Neuronal stem cell (in vitro differentiated cells): ENCODE data around the gene ABO. TPM values are rescaled to one million over a fixed set of nuclear protein-coding genes. Genes with fewer than 3 reads are reported as not detected.

ENCODE experiments used
- DNase-seq: peaks from one replicate; pipeline ENCODE4 v3.0.0-alpha.2; 2013; ENCODE audit warnings: low spot score
- H2AFZ ChIP-seq: one replicate; pipeline ENCODE4 v1.6.1; 2013; ENCODE audit warnings: mild to moderate bottlenecking, low read length, inconsistent platforms
- H2AK5ac ChIP-seq: 2 replicates; pipeline ENCODE4 v1.6.1; 2013; ENCODE audit warnings: low read depth, mild to moderate bottlenecking, inconsistent platforms, low read length, moderate library complexity, mixed read lengths
- H2BK120ac ChIP-seq: 2 replicates; pipeline ENCODE4 v1.6.1; 2013; ENCODE audit warnings: low read depth, mild to moderate bottlenecking, inconsistent platforms, low read length, moderate library complexity, mixed read lengths
- H2BK12ac ChIP-seq: one replicate; pipeline ENCODE4 v1.6.1; 2013; ENCODE audit warnings: low read length, inconsistent platforms
- H2BK15ac ChIP-seq: 2 replicates; pipeline ENCODE4 v1.6.1; 2013; ENCODE audit warnings: mild to moderate bottlenecking, low read length, inconsistent platforms, mixed read lengths
- H2BK5ac ChIP-seq: one replicate; pipeline ENCODE4 v1.6.1; 2013; ENCODE audit warnings: inconsistent platforms, mild to moderate bottlenecking, low read length, moderate library complexity
- H3K14ac ChIP-seq: one replicate; pipeline ENCODE4 v1.6.1; 2013; ENCODE audit warnings: low read length, inconsistent platforms
- H3K18ac ChIP-seq: 2 replicates; pipeline ENCODE4 v1.6.1; 2013; ENCODE audit warnings: low read length, inconsistent platforms
- H3K23ac ChIP-seq: 2 replicates; pipeline ENCODE4 v1.6.1; 2013; ENCODE audit warnings: low read depth, mild to moderate bottlenecking, mixed read lengths, low read length, inconsistent platforms; ENCODE audit not compliant: poor library complexity
- H3K27ac ChIP-seq: replicated peaks from 3 replicates; pipeline ENCODE4 v1.5.1; 2013; ENCODE audit warnings: low read length, inconsistent platforms
- H3K27me3 ChIP-seq, 3 experiments: 2 replicates each; pipeline ENCODE4 v1.6.1; 2013; ENCODE audit warnings: low read length in 3 of 3, mild to moderate bottlenecking in 2 of 3, inconsistent platforms in 1 of 3, low read depth in 1 of 3, mixed read lengths in 1 of 3, moderate library complexity in 1 of 3; ENCODE audit not compliant: control insufficient read depth in 3 of 3, insufficient read depth in 3 of 3
- H3K36me3 ChIP-seq, 2 donors: replicated peaks in 1 of 2; 2 replicates each; pipeline ENCODE4 v1.6.1; 2013; ENCODE audit warnings: low read length in 2 of 2; ENCODE audit not compliant: control insufficient read depth in 2 of 2, insufficient read depth in 2 of 2
- H3K4ac ChIP-seq: 2 replicates; pipeline ENCODE4 v1.6.1; 2013; ENCODE audit warnings: inconsistent platforms, mild to moderate bottlenecking, low read length, moderate library complexity
- H3K4me1 ChIP-seq, 2 donors: 1 replicate in 1 of 2; 2 replicates in 1 of 2; pipeline ENCODE4 v1.6.1; 2013; ENCODE audit warnings: low read length in 2 of 2, low read depth in 1 of 2; ENCODE audit not compliant: control insufficient read depth in 2 of 2, insufficient read depth in 1 of 2
- H3K4me2 ChIP-seq: one replicate; pipeline ENCODE4 v1.6.1; 2013; ENCODE audit warnings: mild to moderate bottlenecking, low read length, inconsistent platforms; ENCODE audit not compliant: insufficient read depth, poor library complexity, severe bottlenecking
- H3K4me3 ChIP-seq, 2 donors: 2 replicates each; pipeline ENCODE4 v1.5.1; 2013; ENCODE audit warnings: low read length in 2 of 2, mild to moderate bottlenecking in 2 of 2, inconsistent platforms in 1 of 2, moderate library complexity in 1 of 2
- H3K79me1 ChIP-seq: one replicate; pipeline ENCODE4 v1.6.1; 2013; ENCODE audit warnings: low read depth, mild to moderate bottlenecking, inconsistent platforms, low read length, moderate library complexity
- H3K9ac ChIP-seq: one replicate; pipeline ENCODE4 v1.6.1; 2013; ENCODE audit warnings: mild to moderate bottlenecking, low read depth, low read length, inconsistent platforms; ENCODE audit not compliant: poor library complexity
- H3K9me3 ChIP-seq, 2 donors: replicated peaks in 1 of 2; 2 replicates each; pipeline versions ENCODE3 to v1.6.1; 2013; ENCODE audit warnings: low read length in 2 of 2, mild to moderate bottlenecking in 2 of 2, inconsistent platforms in 1 of 2, low read depth in 1 of 2, mixed read lengths in 1 of 2, moderate library complexity in 1 of 2; ENCODE audit not compliant: control insufficient read depth in 2 of 2, insufficient read depth in 1 of 2
- H4K8ac ChIP-seq: one replicate; pipeline ENCODE4 v1.6.1; 2013; ENCODE audit warnings: low read depth, mild to moderate bottlenecking, inconsistent platforms, low read length, moderate library complexity
- H4K91ac ChIP-seq: one replicate; pipeline ENCODE4 v1.6.1; 2013; ENCODE audit warnings: low read length, low read depth, mild to moderate bottlenecking, inconsistent platforms; ENCODE audit not compliant: poor library complexity
- WGBS, 2 donors: extraction: QIAGEN DNeasy Blood & Tissue Kit; methylation state at CpG; one replicate each; pipeline ENCODE4 v1.1.7; 2013; ENCODE audit warnings: missing lambda C conversion rate in 2 of 2, mixed read lengths in 1 of 2; ENCODE audit not compliant: insufficient read length in 2 of 2, insufficient replicate concordance in 1 of 2; ENCODE audit errors: extremely low coverage in 2 of 2; 5-methylcytosine and 5-hydroxymethylcytosine counted together
- polyA plus RNA-seq, 2 experiments: library from polyadenylated mRNA; stranded (reverse); fragments of 200-250 nt; gene quantifications; one replicate each; pipeline ENCODE4 v1.2.3, GENCODE V29; 2013

ABO gene
- 0.06 TPM for polyA plus RNA-seq (2013, experiment 1 of 2)
- 0.03 TPM for polyA plus RNA-seq (2013, experiment 2 of 2)

GRCh38 chr9:133275105-133276000, at the start of gene ABO:
TSS of gene ABO (minus strand) at chr9:133275201.
- Histone ChIP-seq H3K18ac (peak within 1 kb of the TSS; percentile 87), H3K4me3 (peak within 1 kb of the TSS in 1 of 2 donors; percentile 57), H3K79me1 (no peaks in the 10 kb centered on the region), H4K8ac (peak within 1 kb of the TSS; percentile 3), H3K4me1 (no peaks in the 10 kb centered on the region), H2BK5ac (peak within 1 kb of the TSS; percentile 39), H3K23ac (peak within 1 kb of the TSS; percentile 93), H2AFZ (peak within 1 kb of the TSS; percentile 87), H2BK15ac (peak within 1 kb of the TSS; percentile 67), H3K14ac (no peak within 1 kb of the TSS), H3K9me3 (peaks cover 8 to 18% of the 10 kb centered on the region in 2 donors), H3K4ac (peak within 1 kb of the TSS; percentile 23), H3K27ac (no peak within 1 kb of the TSS), H3K9ac (no peak within 1 kb of the TSS), H2BK12ac (peak within 1 kb of the TSS; percentile 41), H4K91ac (no peak within 1 kb of the TSS), H3K36me3 (no peaks in the 10 kb centered on the region), H3K27me3 (peaks cover 19 to 91% (median 57%) of the 10 kb centered on the region in 3 experiments), H3K4me2 (peak within 1 kb of the TSS; percentile 73), H2AK5ac (peak within 1 kb of the TSS; percentile 63), H2BK120ac (peak within 1 kb of the TSS; percentile 61)
- DNase-seq, result no peak
- WGBS, 2 donors, result no CpG with 5 or more reads among the region's 110 CpGs

- Histone ChIP-seq H2BK15ac (no peak overlapping the region), H3K4me1 (no peaks in the 10 kb centered on the region), H2BK120ac (no peak overlapping the region), H3K4me2 (no peak overlapping the region), H3K23ac (peak overlapping the region; percentile 46), H3K9me3 (peaks cover 7 to 8% of the 10 kb centered on the region in 2 donors), H4K91ac (no peak overlapping the region), H3K4me3 (peak overlapping the region in 1 of 2 donors; percentile 23), H3K18ac (peak overlapping the region; percentile 13), H2BK12ac (no peak overlapping the region), H4K8ac (no peak overlapping the region), H2BK5ac (no peak overlapping the region), H3K14ac (no peak overlapping the region), H3K27ac (no peak overlapping the region), H3K36me3 (no peaks in the 10 kb centered on the region), H2AK5ac (no peak overlapping the region), H3K27me3 (no peaks in the 10 kb centered on the region), H3K9ac (no peak overlapping the region), H3K4ac (no peak overlapping the region), H3K79me1 (no peaks in the 10 kb centered on the region), H2AFZ (no peak overlapping the region)
- no peak for DNase-seq
- no CpG with 5 or more reads among the region's 13 CpGs for WGBS, 2 donors
These were observed 49.1 kb upstream of the ABO start for GRCh38 chr9:133323991-133324703.

- no peak overlapping the region for H2BK15ac ChIP-seq
- no peaks in the 10 kb centered on the region for H3K27me3 ChIP-seq
- H2BK12ac ChIP-seq, result no peak overlapping the region
- H3K4ac ChIP-seq, result no peak overlapping the region
- H3K4me3 ChIP-seq, result no peak overlapping the region
- no peak overlapping the region for H2AFZ ChIP-seq
- no peak overlapping the region for H3K4me2 ChIP-seq
- no peak overlapping the region for H3K23ac ChIP-seq
- WGBS, 2 donors, result no CpG with 5 or more reads among the region's 10 CpGs
- H4K91ac ChIP-seq, result no peak overlapping the region
- no peak for DNase-seq
- no peaks in the 10 kb centered on the region for H3K4me1 ChIP-seq
- no peak overlapping the region for H3K14ac ChIP-seq
- no peak overlapping the region for H3K18ac ChIP-seq
- no peak overlapping the region for H4K8ac ChIP-seq
- no peaks in the 10 kb centered on the region for H3K36me3 ChIP-seq
- no peaks in the 10 kb centered on the region for H3K79me1 ChIP-seq
- H2AK5ac ChIP-seq, result no peak overlapping the region
- no peak overlapping the region for H3K9ac ChIP-seq
- no peak overlapping the region for H2BK5ac ChIP-seq
- H3K27ac ChIP-seq, result no peak overlapping the region
- H2BK120ac ChIP-seq, result no peak overlapping the region
- H3K9me3 ChIP-seq, result peaks cover 7 to 8% of the 10 kb centered on the region in 2 donors
These were observed 48.2 kb upstream of the ABO start for GRCh38 chr9:133323211-133323610.

- no peaks in the 10 kb centered on the region for H3K36me3 ChIP-seq
- peaks cover 6 to 8% of the 10 kb centered on the region in 2 donors for H3K9me3 ChIP-seq
- H4K91ac ChIP-seq, result no peak overlapping the region
- no peak overlapping the region for H2BK5ac ChIP-seq
- no peak overlapping the region for H2BK12ac ChIP-seq
- H3K79me1 ChIP-seq, result no peaks in the 10 kb centered on the region
- H2BK120ac ChIP-seq, result no peak overlapping the region
- peak overlapping the region; percentile 61 for H2AK5ac ChIP-seq
- H4K8ac ChIP-seq, result no peak overlapping the region
- H3K9ac ChIP-seq, result peak overlapping the region; percentile 63
- DNase-seq, result no peak
- peak overlapping the region; percentile 57 for H3K18ac ChIP-seq
- H3K4me2 ChIP-seq, result no peak overlapping the region
- H3K4me1 ChIP-seq, result no peaks in the 10 kb centered on the region
- H2AFZ ChIP-seq, result no peak overlapping the region
- H3K14ac ChIP-seq, result no peak overlapping the region
- no peak overlapping the region for H3K23ac ChIP-seq
- no peak overlapping the region for H2BK15ac ChIP-seq
- no peaks in the 10 kb centered on the region for H3K27me3 ChIP-seq
- peak overlapping the region in 1 of 2 donors; percentile 58 for H3K4me3 ChIP-seq
- no CpG with 5 or more reads among the region's 14 CpGs for WGBS, 2 donors
- no peak overlapping the region for H3K4ac ChIP-seq
- H3K27ac ChIP-seq, result no peak overlapping the region
These were observed 47.7 kb upstream of the ABO start for GRCh38 chr9:133322701-133323100.
